Measurements from ENCODE around the gene CACNA2D3.
A peak's percentile ranks its signal among the peaks of the same experiment; 100 is the strongest.

CACNA2D3 gene

DNA sequence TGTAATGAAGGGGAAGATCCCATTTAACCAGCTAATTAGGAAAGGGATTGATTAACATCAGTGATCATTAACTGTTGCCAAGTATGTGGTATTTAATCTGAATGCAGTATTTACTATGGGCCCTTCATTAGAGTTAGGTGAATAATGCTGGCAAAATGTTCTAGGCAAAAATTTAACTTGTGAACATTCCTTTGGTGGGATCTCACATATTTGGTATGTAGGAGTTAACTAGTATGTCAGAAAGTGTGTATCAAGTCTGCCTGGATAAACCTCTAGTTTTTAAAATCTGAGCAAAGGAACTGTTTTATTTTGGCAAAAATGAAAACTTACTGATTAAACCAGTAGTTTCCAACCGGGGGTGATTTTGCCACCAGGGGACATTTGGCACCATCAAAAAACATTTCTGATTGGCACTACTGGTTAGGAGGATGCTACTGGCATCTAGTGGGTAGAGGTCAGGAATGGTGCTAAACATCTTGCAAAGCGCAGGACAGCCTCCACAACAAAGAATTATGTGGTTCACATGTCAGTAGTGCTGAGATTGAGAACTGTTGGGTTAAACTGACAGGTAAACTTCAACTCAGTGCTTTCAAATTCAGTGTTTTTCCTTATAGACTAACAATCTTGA, 783.0 kb downstream of the CACNA2D3 start:
- DNase-seq: no peak

- DNase-seq: no peak
These were observed 783.6 kb downstream of the CACNA2D3 start for GRCh38 chr3:54905920-54906319.

DNA sequence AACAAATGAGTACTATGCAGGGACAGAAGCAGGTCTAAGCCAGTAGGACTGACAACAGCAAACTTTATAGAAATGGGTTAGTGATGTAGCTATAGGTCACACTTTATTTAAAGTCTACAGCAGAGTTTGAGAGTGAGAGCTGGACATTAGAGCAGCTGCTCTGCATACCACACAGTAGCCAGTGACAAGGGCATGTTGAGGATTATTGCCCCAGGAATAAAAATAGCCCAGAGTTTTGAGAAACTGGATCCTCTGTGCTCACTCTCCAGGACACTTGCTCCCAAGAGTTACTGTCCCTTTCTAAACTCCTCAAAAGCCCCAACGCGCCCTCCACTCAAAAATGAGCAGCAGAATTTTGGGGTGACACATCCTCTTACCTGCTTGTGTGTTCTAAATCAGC, 784.4 kb downstream of the CACNA2D3 start:
- no peak for DNase-seq

DNA sequence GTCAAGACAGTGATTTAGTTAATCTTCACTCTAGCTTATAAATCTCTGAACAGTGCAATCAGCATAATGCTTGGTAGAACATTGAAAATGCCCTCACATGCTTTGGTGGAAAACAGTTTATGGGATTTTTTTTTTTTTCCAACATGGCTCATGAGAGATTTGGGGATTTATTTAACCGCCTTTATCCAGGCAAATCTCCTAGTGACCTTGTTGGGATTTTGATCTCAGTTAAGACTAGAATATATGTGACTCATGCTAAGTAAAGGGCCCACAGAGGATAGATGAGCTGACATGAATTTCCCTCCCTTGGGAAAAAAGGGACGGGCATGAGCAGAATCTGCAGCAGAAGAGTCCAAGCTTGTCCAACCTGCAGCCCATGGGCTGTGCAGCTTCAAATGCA, 786.8 kb downstream of the CACNA2D3 start:
- DNase-seq: no peak

DNA sequence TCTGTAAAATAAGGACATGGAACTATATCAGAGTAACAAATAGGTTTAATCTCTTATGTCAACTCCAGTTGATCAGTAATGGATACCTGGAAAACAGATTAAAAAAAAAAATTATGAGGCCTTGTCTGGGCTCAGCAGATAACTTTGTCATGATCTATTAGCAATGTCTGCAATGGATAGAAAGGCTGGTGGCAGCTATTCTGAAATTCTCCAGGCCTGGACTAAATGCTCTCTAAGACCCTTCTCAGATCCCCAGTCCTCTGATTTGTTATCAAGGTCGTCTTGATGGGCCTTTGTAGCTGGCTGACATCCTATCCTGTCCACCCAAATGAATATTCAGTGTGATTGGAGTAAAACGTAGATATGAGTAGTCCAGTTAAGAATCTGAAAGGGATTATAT, 791.8 kb downstream of the CACNA2D3 start:
- DNase-seq: no peak

- DNase-seq: no peak
These were observed 792.8 kb downstream of the CACNA2D3 start for GRCh38 chr3:54915181-54915580.

GRCh38 chr3:54915976-54916375, 793.6 kb downstream of the CACNA2D3 start:
- no peak for DNase-seq

GRCh38 chr3:54916732-54917131, 794.4 kb downstream of the CACNA2D3 start:
- no peak for DNase-seq

- DNase-seq: no peak
These were observed 794.8 kb downstream of the CACNA2D3 start for GRCh38 chr3:54917174-54917573.

GRCh38 chr3:54917862-54918261, 795.5 kb downstream of the CACNA2D3 start:
- no peak for DNase-seq

DNA sequence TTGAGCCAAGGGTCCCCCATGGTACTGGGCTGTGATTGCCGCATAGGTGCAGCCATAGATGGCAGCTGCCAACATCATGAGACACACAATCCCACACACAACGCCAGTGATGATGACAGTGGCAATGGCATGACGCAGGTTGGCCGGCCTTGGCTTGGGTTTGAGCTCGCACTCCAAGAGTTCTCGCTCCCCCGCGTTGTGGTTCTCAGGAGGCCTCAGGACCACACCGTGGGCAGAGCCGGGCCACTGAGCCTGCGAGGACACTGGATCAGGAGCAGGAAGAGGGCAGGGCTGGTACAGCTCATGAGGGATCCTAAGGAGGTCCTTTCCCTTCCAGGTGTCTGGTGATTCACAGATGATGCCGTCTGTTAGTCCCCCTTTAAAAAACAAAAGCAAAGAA, 796.2 kb downstream of the CACNA2D3 start:
- DNase-seq: no peak

GRCh38 chr3:54928046-54928770, 805.9 kb downstream of the CACNA2D3 start, which contains the start of gene LRTM1:
Gene LRTM1 (minus strand): TSS chr3:54928059. CDS start chr3:54927911, 148 bp downstream.
- DNase-seq: no peak

DNA sequence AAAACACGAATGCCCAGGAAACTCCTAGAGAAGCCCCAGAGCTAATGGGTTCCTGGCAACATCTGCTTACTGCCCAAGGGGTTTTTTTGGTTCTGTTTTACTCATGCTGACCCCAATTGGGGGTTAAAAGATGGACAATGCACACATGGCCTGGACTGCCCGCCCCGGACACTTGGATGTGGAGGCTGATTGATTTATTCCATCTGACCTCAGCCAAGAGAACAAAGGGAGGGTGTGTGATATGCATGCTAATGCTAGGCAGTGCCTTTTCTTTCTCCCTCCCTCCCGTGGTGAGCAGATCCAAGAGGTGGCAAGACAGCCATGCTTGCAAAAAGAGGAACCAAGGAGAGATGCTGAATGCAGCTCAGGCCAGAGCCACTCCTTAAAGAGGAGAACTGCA, 808.8 kb downstream of the CACNA2D3 start:
- DNase-seq: no peak

- no peak for DNase-seq
These were observed 810.3 kb downstream of the CACNA2D3 start for GRCh38 chr3:54932606-54933005.

GRCh38 chr3:54935869-54936268, 813.5 kb downstream of the CACNA2D3 start:
- DNase-seq: no peak

GRCh38 chr3:54936561-54936960, 814.2 kb downstream of the CACNA2D3 start:
- DNase-seq: no peak

DNA sequence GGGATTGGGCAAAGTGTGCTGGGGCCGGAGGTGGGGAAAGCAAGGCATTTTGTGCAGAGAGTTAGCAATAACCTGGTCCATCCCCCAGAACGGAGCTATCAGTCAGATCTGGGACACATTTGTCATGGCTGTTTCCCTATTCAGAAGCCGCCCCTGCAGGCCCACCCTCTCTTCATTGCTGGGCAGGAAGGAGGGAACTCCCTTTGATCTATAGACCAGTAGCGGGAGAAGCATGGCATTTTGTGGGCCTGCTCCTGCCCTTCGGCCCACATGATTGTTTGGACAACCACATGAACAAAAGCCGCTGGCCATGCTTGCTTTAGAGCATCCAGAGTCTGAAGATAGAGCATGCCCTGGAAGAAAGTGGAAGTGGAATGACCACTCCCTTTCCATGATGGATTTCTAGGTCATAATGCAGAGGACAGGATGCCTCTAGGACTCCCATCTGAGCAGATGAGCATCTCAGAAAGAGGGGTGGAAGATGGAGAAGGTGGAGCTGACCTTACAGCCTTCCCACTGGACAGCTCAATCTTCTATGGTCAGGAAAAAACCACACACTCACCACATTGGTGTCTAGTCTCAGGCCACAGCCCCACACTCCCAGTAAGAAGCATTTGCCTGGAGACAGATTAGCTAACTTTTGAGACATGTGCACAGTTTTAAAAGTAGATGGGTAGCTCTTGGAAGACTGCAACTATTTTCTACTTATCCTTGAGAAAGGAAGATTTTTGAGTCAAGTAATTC, 817.4 kb downstream of the CACNA2D3 start:
- DNase-seq: no peak

DNA sequence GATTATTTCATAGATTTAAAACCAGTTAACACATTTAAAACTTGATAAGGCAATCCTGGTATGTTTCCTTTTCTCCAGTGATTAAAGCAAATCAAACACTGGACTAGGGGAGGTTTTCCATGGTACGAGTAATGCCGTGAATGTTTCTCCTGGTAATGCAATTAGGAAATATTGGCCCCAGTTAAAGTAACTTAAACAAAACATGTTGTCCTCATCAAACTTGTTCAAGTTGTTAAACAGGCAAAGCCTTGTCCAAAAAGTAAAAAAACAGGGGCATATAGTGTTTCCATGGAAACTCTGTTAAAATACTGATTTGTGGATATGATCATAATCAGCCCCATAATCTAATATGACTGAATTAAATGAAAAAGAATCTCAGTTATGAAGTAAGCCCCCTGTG, 818.6 kb downstream of the CACNA2D3 start:
- DNase-seq: no peak

DNA sequence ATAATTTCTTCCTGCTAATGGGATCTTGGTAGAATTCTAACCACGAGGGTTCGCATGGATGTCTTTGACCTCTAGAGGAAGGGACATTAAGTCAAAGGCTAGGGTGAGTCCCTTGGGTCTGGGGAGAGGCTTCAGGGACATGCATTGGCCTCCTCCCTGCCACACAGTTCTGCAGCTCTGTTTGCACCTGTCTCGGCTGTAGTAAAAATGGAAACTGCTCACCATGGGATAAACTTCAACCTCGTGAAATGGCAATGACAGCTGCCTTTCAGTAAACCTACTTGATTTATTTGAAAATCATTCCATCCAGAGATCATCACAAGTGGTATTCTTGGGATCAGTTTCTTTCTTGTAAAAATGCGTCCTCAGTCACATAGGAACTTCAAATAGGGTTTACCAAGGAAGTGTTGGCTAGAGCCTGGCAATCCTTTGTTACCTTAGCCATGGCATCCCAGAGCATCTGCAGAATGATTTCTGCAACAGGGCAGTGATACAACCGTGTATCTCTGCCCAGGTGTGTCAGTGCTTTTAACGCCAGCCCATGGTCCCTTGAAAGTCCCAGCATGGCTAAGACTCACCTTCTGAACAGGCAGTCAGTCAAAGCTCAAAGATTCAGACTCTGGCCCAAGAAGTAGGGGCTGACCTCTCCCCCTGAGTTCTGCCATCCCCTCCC, 819.5 kb downstream of the CACNA2D3 start:
- DNase-seq: no peak

DNA sequence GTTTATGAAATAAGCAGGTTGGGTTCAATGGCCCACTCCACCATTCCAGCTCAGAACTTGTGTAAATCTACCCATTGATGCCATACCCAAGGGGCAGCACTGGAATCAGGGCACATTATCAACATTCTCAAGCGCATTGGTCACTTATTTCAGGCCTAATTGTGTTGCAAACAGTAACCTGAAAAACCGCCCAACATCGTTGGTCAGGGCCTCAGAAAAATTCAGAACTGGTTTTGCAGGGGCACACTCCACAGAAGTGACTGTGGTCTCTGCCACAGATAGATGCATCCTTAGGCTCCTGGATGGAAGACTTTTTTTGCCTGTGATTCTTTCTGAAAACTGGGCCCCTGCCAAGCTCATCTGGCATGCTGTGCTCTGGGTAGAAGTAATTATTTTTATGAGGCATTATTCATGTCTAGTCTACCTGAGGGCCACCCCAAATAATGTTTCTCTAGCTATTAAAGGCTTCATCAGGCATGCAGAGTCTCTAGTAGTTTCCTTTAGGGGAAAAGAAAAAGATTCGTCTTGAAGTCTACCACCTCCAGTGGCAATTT, 827.2 kb downstream of the CACNA2D3 start:
- no peak for DNase-seq

GRCh38 chr3:54950391-54951003, 828.1 kb downstream of the CACNA2D3 start:
- no peak for DNase-seq

DNA sequence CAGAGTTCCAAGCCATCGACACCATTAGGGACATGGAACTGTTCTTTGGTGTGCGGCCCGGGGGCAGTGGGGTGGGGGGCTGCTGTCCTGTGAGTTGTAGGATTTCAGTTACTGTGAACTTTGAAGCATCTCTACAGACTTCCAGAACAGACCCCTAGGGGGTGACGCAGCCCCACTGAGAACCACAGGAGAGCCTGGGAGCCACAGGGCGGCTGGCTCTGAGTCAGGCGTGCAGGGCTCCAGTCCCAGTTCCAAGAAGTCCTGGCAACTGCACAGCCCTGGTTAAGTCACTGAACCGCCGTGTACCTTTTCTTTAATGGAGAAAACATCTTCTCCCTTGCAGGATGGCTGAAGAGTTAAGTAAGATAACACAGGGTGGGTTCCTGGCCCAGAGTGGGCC, 829.1 kb downstream of the CACNA2D3 start:
- DNase-seq: peak; percentile 2

DNA sequence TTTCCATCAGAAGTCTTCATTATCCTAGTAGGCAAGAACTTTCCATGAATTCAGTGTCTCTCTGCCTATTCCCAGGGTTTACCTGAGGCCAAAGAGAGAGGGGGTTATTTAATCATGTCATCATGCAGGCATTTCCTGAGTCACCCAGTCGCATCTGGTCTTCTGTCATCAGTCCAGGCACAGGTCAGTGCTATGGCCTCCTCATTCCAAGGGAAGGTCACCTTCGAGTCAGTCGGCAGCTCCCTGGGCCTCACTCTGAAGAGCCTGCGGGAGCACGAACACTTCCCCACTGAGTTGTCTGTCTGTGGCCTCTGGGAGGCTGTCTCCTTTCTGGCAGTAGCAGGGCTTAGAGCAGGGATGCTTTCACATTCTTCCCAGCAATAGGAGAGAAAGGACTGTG, 831.7 kb downstream of the CACNA2D3 start:
- DNase-seq: no peak
